ENCODE measurements around the gene TGFB2.

DNA sequence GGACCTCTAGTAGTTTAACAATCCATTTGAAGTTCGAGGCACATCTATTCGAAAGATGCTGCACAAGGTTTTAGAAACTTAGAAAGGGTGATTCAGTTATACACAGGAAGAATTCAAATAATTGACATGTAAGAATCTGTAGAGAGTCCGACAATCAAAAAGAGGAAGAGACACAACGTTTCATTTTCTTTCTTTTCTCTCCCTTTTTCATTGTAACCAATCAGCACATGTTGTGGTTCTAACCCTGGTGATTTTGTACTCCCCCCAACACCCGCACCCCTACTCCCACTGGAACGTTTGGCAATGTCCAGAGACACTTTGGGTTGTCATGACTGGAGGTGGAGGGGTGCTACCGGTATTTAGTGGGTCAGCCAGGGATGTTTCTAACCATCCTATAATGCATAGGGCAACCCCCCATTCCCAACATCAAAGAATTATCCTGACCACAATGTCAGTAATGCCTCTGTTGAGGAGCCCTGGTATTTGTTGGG, 4.9 kb downstream of the TGFB2 start:
- TF ChIP-seq, protein P1, sequence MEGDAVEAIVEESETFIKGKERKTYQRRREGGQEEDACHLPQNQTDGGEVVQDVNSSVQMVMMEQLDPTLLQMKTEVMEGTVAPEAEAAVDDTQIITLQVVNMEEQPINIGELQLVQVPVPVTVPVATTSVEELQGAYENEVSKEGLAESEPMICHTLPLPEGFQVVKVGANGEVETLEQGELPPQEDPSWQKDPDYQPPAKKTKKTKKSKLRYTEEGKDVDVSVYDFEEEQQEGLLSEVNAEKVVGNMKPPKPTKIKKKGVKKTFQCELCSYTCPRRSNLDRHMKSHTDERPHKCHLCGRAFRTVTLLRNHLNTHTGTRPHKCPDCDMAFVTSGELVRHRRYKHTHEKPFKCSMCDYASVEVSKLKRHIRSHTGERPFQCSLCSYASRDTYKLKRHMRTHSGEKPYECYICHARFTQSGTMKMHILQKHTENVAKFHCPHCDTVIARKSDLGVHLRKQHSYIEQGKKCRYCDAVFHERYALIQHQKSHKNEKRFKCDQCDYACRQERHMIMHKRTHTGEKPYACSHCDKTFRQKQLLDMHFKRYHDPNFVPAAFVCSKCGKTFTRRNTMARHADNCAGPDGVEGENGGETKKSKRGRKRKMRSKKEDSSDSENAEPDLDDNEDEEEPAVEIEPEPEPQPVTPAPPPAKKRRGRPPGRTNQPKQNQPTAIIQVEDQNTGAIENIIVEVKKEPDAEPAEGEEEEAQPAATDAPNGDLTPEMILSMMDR (IDR thresholded peaks at IDR 0.05) = no peak
- TF ChIP-seq POLR2AphosphoS5 (IDR thresholded peaks at IDR 0.05) = no peak
- TF ChIP-seq POLR2A (IDR thresholded peaks at IDR 0.05; ENCODE audit: low read depth) = no peak
- TF ChIP-seq EP300 (IDR thresholded peaks at IDR 0.05) = no peak
